GM23338 (cell line): ENCODE measurements around the gene SNAPIN. TPM values are rescaled to one million over a fixed set of nuclear protein-coding genes. Genes with fewer than 3 reads are reported as not detected.

Source experiments
- ATAC-seq: fragments of 200-7000 bp; cut with Tn5 transposase; 3 replicates; pipeline ENCODE4 v1.9.1; 2020
- DNase-seq: peaks from one replicate; pipeline ENCODE4 v3.0.0-alpha.2; 2015; ENCODE audit warnings: low spot score
- H2AFZ ChIP-seq: fragments of 200-600 bp; sonication (generic); 2 replicates; pipeline ENCODE4 v1.8.0; 2016; ENCODE audit warnings: antibody characterized with exemption, mild to moderate bottlenecking, moderate library complexity
- H3F3A ChIP-seq: fragments of 200-600 bp; sonication (generic); replicated peaks from 2 replicates; pipeline ENCODE4 v1.8.0; 2017; ENCODE audit warnings: antibody characterized with exemption, mixed run types, low read depth
- H3K27ac ChIP-seq: fragments of 200-600 bp; sonication (generic); 2 replicates; pipeline ENCODE4 v1.6.1; 2016; ENCODE audit warnings: low read depth
- H3K27me3 ChIP-seq: fragments of 200-600 bp; sonication (generic); 2 replicates; pipeline ENCODE4 v1.8.0; 2016; ENCODE audit warnings: mild to moderate bottlenecking, mixed run types, moderate library complexity; ENCODE audit not compliant: insufficient read depth
- H3K36me3 ChIP-seq: fragments of 200-600 bp; sonication (generic); 2 replicates; pipeline ENCODE4 v1.8.0; 2016; ENCODE audit warnings: mild to moderate bottlenecking; ENCODE audit not compliant: insufficient read depth
- H3K4me1 ChIP-seq: fragments of 200-600 bp; sonication (generic); 2 replicates; pipeline ENCODE4 v1.8.0; 2016; ENCODE audit warnings: mild to moderate bottlenecking, moderate library complexity; ENCODE audit not compliant: insufficient read depth
- H3K4me2 ChIP-seq: fragments of 200-600 bp; sonication (generic); 2 replicates; pipeline ENCODE4 v1.7.1; 2017; ENCODE audit warnings: mixed run types
- H3K4me3 ChIP-seq: fragments of 200-600 bp; sonication (generic); 2 replicates; pipeline ENCODE4 v1.6.1; 2016; ENCODE audit warnings: mixed run types
- H3K79me2 ChIP-seq: fragments of 200-600 bp; sonication (generic); replicated peaks from 2 replicates; pipeline ENCODE4 v1.8.0; 2017; ENCODE audit warnings: mild to moderate bottlenecking; ENCODE audit not compliant: insufficient read depth
- H3K9me2 ChIP-seq: fragments of 200-600 bp; sonication (generic); 2 replicates; pipeline ENCODE4 v1.8.0; 2017; ENCODE audit not compliant: insufficient read depth
- H4K20me1 ChIP-seq: fragments of 200-600 bp; sonication (generic); replicated peaks from 2 replicates; pipeline ENCODE4 v1.8.0; 2017; ENCODE audit warnings: mild to moderate bottlenecking; ENCODE audit not compliant: insufficient read depth
- H3K27ac Mint-ChIP-seq: 2 replicates; pipeline ENCODE4 v1.8.0; 2020; ENCODE audit warnings: inconsistent platforms, mild to moderate bottlenecking, moderate library complexity, mixed read lengths
- H3K27me3 Mint-ChIP-seq: 3 replicates; pipeline ENCODE4 v1.8.0; 2022; ENCODE audit warnings: low read depth, mild to moderate bottlenecking, moderate library complexity, mixed read lengths, inconsistent platforms; ENCODE audit not compliant: insufficient read depth, poor library complexity
- H3K36me3 Mint-ChIP-seq: 3 replicates; pipeline ENCODE4 v1.8.0; 2021; ENCODE audit warnings: low read depth, mild to moderate bottlenecking, inconsistent platforms, moderate library complexity, mixed read lengths
- H3K4me1 Mint-ChIP-seq: 3 replicates; pipeline ENCODE4 v1.8.0; 2020; ENCODE audit warnings: mild to moderate bottlenecking, inconsistent platforms, mixed read lengths
- H3K4me3 Mint-ChIP-seq: 3 replicates; pipeline ENCODE4 v1.8.0; 2021; ENCODE audit warnings: moderate library complexity, mild to moderate bottlenecking, inconsistent platforms, mixed read lengths
- H3K9me3 Mint-ChIP-seq: 3 replicates; pipeline ENCODE4 v1.8.0; 2020; ENCODE audit warnings: moderate library complexity, mild to moderate bottlenecking, inconsistent platforms, mixed read lengths
- CREB1 ChIP-seq: fragments of 250-450 bp; sonication (Bioruptor Pico); IDR thresholded peaks from 2 replicates; pipeline ENCODE4 v1.5.0; 2020; ENCODE audit warnings: low read depth, mild to moderate bottlenecking, moderate library complexity
- CTCF ChIP-seq, 2 experiments: fragments of 200-600 bp in 1 of 2; sonication (generic) in 1 of 2; conservative IDR thresholded peaks; 2 replicates each; pipeline versions ENCODE4 v1.5.1 to v1.6.1; 2016 to 2017; ENCODE audit warnings: antibody characterized with exemption in 2 of 2, low read depth in 2 of 2, mild to moderate bottlenecking in 2 of 2, moderate library complexity in 1 of 2
- ETS1 ChIP-seq: IDR thresholded peaks from 2 replicates; pipeline ENCODE4 v1.6.1; 2016; ENCODE audit warnings: antibody characterized with exemption
- EZH2phosphoT487 ChIP-seq: fragments of 200-600 bp; sonication (generic); IDR thresholded peaks from one replicate; pipeline ENCODE4 v1.8.1; 2018; ENCODE audit warnings: antibody characterized with exemption; ENCODE audit not compliant: unreplicated experiment
- JUNB ChIP-seq: IDR thresholded peaks from one replicate; pipeline ENCODE4 v1.6.1; 2016; ENCODE audit warnings: antibody characterized with exemption; ENCODE audit not compliant: unreplicated experiment
- NANOG ChIP-seq: IDR thresholded peaks from 2 replicates; pipeline ENCODE4 v1.6.1; 2016; ENCODE audit warnings: antibody characterized with exemption, borderline replicate concordance
- POLR2AphosphoS5 ChIP-seq: IDR thresholded peaks from 2 replicates; pipeline ENCODE4 v1.6.1; 2016; ENCODE audit warnings: antibody characterized with exemption, low read depth
- REST ChIP-seq: IDR thresholded peaks from one replicate; pipeline ENCODE4 v1.6.1; 2018; ENCODE audit warnings: antibody characterized with exemption; ENCODE audit not compliant: unreplicated experiment
- STAT1 ChIP-seq: IDR thresholded peaks from one replicate; pipeline ENCODE4 v1.6.1; 2016; ENCODE audit warnings: antibody characterized with exemption; ENCODE audit not compliant: unreplicated experiment
- ZNF114 ChIP-seq: fragments of 250-450 bp; sonication (Bioruptor Pico); IDR thresholded peaks from 2 replicates; pipeline ENCODE4 v1.5.0; 2020; ENCODE audit warnings: mild to moderate bottlenecking, moderate library complexity
- ZNF331 ChIP-seq: fragments of 250-450 bp; sonication (Bioruptor Pico); IDR thresholded peaks from 2 replicates; pipeline ENCODE4 v1.5.0; 2020; ENCODE audit warnings: low read depth, mild to moderate bottlenecking, moderate library complexity
- polyA plus RNA-seq: library from polyadenylated mRNA; unstranded; fragments of >200 nt; fragmentation: Nextera tagmentation; extraction: Ambion mirVana; gene quantifications from 2 replicates; pipeline ENCODE4 v1.2.1, GENCODE V29; 2016
- total RNA-seq: library from RNA; depleted of rRNA; stranded (reverse); fragments of >200 nt; shearing (Covaris generic); gene quantifications from 2 replicates; pipeline ENCODE4 v1.2.3, GENCODE V29; 2014

SNAPIN gene
- total and polyA plus RNA-seq, 2 experiments from 2014 or later: 25.6 to 48.5 TPM

- DNase-seq (no peak), ATAC-seq (no peak)
- Histone ChIP-seq H3F3A (peaks cover 24% of the 10 kb centered on the region), H3K27me3 (no peaks in the 10 kb centered on the region), H2AFZ (no peak overlapping the region), H3K4me3 (no peak overlapping the region), H3K9me2 (no peaks in the 10 kb centered on the region), H3K36me3 (peaks cover 9% of the 10 kb centered on the region), H3K4me1 (no peaks in the 10 kb centered on the region), H3K27ac (no peak overlapping the region), H3K4me2 (no peak overlapping the region), H3K79me2 (no peaks in the 10 kb centered on the region), H4K20me1 (peaks cover 14% of the 10 kb centered on the region)
- TF ChIP-seq EZH2phosphoT487 (no peak), ZNF114 (no peak), CREB1 (CRISPR knock-in tag) (no peak), ETS1 (no peak), NANOG (no peak), JUNB (no peak), STAT1 (no peak)
- no peak overlapping the region for H3K27ac Mint-ChIP-seq
- H3K9me3 Mint-ChIP-seq: no peaks in the 10 kb centered on the region
- peaks cover 12% of the 10 kb centered on the region for H3K27me3 Mint-ChIP-seq
- H3K36me3 Mint-ChIP-seq: peaks cover 19% of the 10 kb centered on the region
- no peak overlapping the region for H3K4me3 Mint-ChIP-seq
- peaks cover 6% of the 10 kb centered on the region for H3K4me1 Mint-ChIP-seq
Measured at GRCh38 chr1:153649863-153650235, 8.7 kb upstream of the SNAPIN start.

- Mint-ChIP-seq H3K36me3 (no peaks in the 10 kb centered on the region), H3K27me3 (peaks cover 15% of the 10 kb centered on the region), H3K4me3 (no peak overlapping the region), H3K9me3 (no peaks in the 10 kb centered on the region), H3K27ac (no peak overlapping the region), H3K4me1 (peaks cover 3% of the 10 kb centered on the region)
- H2AFZ ChIP-seq: no peak overlapping the region
- no peak overlapping the region for H3K27ac ChIP-seq
- no peaks in the 10 kb centered on the region for H3K79me2 ChIP-seq
- H4K20me1 ChIP-seq: 0 out of 2 replicates have a peak, but pooled peaks cover 3% of the 10 kb centered on the region
- H3K36me3 ChIP-seq: no peaks in the 10 kb centered on the region
- H3K4me1 ChIP-seq: no peaks in the 10 kb centered on the region
- no peak for DNase-seq
- ATAC-seq: no peak
- no peak overlapping the region for H3K4me3 ChIP-seq
- peaks cover 7% of the 10 kb centered on the region for H3F3A ChIP-seq
- H3K9me2 ChIP-seq: no peaks in the 10 kb centered on the region
- H3K4me2 ChIP-seq: no peak overlapping the region
- no peaks in the 10 kb centered on the region for H3K27me3 ChIP-seq
- TF ChIP-seq NANOG (no peak), POLR2AphosphoS5 (no peak), ETS1 (no peak), CTCF (conservative IDR thresholded peaks at IDR 0.05; ENCODE audit: low read depth in 2 of 2) (no peak), ZNF331 (CRISPR knock-in tag) (no peak), STAT1 (no peak), REST (no peak), EZH2phosphoT487 (no peak), JUNB (no peak), ZNF114 (no peak)
Measured at GRCh38 chr1:153651771-153652170, 6.7 kb upstream of the SNAPIN start.
